G401.6 (cell line): ENCODE measurements around the gene UAP1L1.
"Not testable (repeated sequence)": the region's sequence is repeated elsewhere in the genome, so short reads cannot be mapped to it uniquely, and the experiment has no call there.

ENCODE experiments used
- FAIRE-seq: peaks from 2 replicates; lab custom pipeline; 2012; peaks lifted over from hg19 to GRCh38; lab: Jason Lieb, UNC

Gene UAP1L1

DNA sequence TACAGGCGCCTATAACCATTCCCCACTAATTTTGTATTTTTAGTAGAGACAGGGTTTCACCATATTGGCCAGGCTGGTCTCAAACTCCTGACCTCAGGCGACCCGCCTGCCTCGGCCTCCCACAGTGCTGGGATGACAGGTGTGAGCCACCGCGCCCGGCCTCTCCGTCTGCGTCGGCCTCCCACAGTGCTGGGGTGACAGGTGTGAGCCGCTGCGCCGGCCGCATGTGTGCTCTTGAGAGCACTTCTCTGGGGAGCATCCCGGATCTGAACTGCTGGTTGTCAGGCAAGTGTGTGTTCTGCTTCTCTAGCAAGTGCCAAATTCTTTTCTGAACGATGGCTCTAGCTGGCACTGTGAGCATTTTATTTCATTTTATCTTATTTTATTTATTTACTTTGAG, 19.8 kb upstream of the UAP1L1 start:
- no peak for FAIRE-seq

- FAIRE-seq, result no peak
These were observed 18.6 kb upstream of the UAP1L1 start for GRCh38 chr9:137058521-137059234.

- FAIRE-seq, result no peak
These were observed 14.9 kb upstream of the UAP1L1 start for GRCh38 chr9:137062384-137062783.

DNA sequence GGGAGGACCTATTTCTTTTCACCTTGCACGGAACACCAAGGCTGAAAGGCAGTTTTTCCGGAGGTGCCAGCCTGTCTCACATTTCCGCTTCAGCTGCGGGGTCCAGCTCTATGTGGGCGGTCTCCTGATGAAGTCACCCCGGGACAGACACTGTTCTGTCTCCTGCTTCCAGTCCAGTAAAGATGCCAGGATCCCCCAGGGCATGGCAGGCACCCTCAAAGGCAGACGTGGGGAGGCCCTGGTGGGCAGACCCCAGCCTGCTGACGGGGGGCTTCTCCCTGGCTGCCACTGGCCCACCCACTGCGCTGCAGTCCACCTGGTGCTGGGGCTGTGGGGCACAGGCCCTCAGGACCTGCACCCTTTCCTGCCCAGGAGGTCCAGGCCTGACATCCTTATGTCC, 14.5 kb upstream of the UAP1L1 start:
- FAIRE-seq, result not testable (repeated sequence)

DNA sequence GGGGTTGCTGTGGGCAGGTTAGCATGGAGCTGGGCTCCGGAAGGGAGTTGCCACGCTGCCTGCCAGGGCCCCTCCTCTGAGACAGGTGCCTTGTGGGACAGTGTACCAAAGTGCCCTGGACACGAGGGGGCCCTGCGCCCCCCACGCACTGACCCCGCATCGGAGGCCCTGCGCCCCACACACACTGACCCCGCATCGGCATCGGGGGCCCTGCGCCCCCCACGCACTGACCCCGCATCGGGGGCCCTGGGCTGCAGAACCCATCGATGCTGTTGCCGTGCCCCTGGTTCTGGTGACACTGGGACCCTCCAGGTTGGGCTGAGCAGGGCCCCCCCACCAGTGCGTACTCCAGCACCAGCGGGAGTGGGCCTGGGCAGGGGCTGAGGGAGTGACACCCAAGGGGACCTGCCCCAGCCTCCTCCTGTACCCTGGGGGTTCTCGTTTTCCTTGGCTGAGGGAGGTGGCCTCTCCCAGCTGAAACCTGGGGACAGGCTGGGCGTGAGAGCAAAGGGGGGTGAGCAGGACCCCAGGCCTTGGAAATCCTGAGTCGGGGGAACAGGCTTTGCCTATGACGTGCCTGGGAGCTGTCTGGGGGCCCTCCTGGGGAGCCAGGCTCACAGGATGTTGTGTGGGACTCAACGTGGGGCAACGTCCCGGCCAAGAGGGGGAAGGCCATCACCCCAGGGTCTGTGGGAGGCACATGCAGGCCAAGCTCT, 13.8 kb upstream of the UAP1L1 start:
- FAIRE-seq, result no peak

DNA sequence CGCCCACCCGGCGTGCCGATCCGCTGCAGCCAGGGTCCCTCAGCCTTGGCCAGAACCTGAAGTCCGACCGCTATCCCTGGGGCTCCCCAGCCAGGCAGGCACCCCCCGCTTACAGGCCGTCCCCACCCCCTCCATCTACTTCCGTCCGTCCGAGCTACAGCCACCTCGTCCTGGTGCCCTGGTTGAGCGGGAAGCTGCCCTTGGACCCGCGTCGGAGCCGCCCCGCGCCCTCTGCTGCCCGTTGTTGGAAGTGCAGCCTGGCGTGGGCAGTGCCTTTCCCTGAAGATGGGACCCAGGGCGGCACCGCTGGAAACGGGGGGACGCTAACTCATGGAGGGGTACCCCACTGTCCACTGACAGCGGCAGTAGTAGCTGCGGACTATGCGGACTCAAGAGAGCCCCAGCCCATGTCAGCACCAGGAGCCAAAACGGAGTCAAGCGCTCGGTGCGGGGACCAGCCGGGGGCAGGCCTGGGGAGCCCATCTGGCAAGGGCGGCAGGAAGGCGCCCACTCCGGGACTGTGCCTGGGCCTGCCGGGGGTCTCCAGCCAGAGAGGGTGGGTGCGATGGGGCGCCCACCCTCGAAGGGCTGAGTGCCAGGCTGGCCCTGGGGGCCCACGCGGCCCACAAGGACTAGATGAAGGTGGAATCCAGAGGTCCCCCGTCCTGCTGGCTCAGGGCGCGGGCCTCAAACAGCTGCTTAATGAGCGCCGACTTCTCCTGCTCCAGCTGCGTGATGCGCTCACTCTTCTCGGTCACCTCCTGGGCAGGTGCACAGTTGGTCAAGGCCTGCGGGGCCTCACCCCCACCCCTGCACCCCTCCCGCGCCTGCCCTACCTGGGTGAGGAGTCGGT, 13.1 kb upstream of the UAP1L1 start:
- FAIRE-seq, result no peak

DNA sequence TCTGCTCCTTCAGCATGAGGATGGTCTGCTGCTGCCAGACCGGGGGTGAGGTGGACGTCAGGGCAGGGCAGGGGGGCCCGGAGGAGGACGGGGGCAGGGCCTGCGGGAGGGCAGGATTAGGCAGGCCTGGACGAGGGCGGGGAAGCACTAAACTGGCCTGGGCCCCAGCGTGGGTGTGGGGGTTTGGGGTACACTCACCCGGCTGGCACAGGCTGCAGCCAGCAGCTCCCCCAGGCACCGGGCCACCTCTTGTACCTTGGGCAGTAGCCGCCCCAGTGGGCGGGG, 12.5 kb upstream of the UAP1L1 start:
- no peak for FAIRE-seq

DNA sequence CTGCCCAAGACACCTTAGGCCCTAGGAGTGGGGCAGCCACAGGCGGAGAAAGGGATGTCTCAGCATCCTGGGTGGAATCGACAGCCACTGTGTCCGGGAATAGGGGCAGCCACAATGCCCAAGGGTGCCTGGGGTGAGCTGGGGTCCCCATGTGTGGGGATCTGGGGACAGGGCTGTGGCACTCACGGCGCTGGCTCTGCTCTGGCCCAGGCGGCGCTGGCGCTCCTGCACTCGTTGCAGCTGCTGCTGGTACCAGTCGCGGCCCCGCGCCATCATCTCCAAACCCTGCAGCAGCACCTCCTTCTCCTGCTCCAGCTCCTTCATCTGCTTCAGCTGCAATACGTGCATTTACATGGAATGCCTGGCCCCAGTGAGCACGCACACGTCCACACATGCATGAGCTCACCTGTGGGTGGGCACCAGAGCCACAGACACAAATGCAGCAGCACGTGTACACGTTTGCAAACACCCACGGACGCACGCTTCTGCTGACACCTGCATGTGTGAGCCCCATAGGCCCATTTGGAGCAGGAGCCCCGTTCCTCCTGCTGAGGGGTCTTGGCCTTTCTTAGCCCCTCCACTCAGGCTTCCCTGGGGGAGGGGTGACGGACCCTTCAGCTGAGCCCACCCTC, 11.9 kb upstream of the UAP1L1 start:
- FAIRE-seq, result no peak

GRCh38 chr9:137066096-137066861, 11.0 kb upstream of the UAP1L1 start:
- FAIRE-seq, result no peak

- FAIRE-seq, result no peak
These were observed 9.3 kb upstream of the UAP1L1 start for GRCh38 chr9:137067860-137068538.

DNA sequence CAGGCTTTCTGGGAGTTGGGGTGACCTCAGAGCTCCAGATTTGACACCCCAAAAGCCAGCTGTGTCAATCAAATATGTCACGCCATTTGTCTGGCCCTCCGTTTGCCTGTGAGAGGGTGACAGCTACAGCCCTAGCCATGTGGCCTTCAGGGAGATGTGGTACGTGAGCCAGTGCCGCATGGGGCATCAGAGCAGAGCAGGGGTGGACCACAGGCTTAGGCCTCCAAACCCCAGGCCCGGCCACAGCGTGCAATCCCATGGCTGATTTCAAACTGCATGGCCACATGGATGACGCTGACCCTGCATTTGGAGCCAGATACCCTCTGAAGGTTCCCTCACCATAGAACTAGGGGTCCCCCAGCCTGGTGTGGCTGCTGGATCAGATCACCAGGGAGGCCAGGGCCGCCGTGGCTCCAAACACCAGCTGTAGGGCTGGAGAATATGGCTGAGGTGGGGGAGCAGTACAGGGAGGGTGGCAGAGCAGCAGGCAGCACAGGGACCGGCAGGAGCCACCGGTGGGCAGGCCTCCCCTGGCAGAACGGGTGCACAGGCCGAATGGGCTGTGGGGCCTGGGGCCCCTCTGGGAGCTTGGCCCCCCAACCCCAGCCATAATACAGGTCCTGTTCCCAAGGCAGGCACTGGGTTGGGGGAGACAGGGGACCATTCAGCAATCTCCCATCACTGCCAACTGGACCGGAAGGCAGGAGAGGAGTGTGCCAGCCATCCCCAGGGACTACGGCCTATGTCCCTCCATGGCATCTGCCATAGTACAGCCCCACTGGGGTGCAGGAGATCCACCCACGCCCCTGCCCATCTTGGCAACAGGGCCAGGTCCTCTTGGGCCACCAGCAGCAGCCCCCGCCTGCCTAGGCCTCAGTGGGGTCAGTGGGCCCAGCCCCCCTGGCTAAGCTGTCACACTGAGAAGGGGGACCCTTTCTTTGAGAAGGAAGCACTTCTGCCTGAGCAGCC, 8.5 kb upstream of the UAP1L1 start:
- FAIRE-seq, result no peak

DNA sequence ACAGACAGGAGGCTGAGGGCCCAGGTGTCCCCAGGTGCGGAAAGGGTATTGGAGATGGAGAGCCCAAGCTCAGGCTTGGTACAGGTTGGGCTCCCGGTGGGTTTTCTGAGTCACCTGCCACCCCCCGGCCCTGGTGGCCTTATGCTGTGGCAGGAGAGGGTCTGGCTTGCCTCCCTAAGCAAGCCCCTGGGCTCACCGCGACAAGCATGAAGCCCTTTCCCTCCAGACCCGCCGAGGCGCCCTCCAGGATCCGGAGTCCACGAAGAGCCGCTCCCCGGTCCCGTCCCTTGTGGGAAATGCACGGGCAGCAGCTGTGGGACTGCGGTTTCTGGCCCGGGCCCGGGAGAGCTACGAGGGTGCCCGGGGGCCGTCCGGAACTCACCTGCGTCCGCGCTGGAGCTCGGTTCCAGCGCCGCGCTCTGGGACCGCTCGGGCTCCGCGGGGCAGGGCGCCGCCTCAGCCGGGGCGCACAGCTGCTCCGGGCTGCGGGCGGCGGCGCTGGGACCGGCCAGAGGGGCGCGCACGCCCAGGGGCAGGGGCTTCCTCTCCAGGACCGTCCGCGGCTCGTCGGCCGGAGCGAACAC, 7.7 kb upstream of the UAP1L1 start:
- no peak for FAIRE-seq

GRCh38 chr9:137070201-137070905, 7.0 kb upstream of the UAP1L1 start, which contains the start of gene SAPCD2:
TSS of gene SAPCD2 (minus strand) at chr9:137070557. CDS start at chr9:137070460, 97 bp downstream.
- FAIRE-seq, result peak; percentile 96

DNA sequence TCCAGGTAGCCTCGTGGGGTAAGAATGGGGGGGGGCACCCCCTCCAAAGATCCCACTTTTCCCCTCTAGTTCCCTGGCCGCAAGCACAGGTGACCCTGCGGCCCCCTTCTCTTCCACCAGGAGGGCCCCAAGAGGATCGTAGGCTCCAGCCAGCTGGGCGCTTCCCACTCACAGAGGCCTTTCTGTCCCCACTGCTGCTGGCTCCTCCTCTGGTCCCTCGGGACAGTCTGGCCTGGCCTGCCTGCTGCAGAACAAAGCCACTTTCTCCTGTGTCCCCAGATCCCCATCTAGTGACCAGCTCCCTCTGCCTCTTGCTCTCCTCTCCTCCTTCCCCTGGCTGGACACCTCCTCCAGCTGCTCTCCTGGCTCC, 6.4 kb upstream of the UAP1L1 start:
- FAIRE-seq, result no peak

- no peak for FAIRE-seq
These were observed 6.0 kb upstream of the UAP1L1 start for GRCh38 chr9:137071282-137071681.

GRCh38 chr9:137073992-137074399, 3.3 kb upstream of the UAP1L1 start:
- no peak for FAIRE-seq

- FAIRE-seq, result no peak
These were observed 2.6 kb upstream of the UAP1L1 start for GRCh38 chr9:137074657-137075274.

DNA sequence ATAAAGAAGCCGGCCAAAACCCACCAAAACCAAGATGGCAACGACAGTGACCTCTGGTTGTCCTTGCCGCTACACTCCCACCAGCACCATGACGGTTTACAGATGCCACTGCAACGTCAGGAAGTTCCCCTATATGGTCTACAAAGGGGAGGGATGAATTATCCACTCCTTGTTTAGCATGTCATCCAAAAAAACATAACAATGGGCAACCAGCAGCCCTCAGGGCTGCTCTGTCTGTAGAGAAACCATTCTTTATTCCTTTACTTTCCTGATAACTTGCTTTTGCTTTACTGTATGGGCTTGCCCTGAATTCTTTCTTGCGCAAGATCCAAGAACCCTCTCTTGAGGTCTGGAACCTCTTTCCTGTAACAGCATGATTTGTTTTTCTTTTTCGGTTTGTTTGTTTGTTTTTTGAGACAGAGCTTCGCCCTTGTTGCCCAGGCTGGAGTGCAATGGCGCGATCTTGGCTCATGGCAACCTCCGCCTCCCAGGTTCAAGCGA, 2.0 kb upstream of the UAP1L1 start:
- no peak for FAIRE-seq

- no peak for FAIRE-seq
These were observed 694 bp upstream of the UAP1L1 start for GRCh38 chr9:137076636-137077009.
